ENCODE results near the gene QRICH2.
"Not testable (repeated sequence)": the region's sequence is repeated elsewhere in the genome, so short reads cannot be mapped to it uniquely, and the experiment has no call there.

QRICH2 gene

DNA sequence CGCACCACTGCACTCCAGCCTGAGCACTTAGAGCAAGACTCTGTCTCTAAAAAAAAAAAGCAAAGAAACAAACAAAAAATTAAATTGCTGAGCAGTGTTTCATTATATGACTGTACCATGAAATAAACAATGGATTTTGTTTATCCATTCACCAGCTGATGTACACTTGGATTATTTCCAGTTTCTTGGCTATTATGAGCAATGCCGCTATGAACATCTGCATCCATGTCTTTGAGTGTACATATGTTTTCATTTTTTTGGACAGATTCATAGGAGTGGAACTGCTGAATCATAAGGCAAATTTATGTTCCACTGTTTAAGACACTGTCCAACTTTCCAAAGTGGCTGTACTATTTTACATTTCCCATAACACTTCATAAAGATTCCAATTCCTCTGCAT, 75.7 kb downstream of the QRICH2 start:
- no peak overlapping the region for H3K4me3 ChIP-seq (ENCODE audit: low read depth in 1 of 2, low read length in 1 of 2)
- H3K36me3 ChIP-seq: no peaks in the 10 kb centered on the region
- no peaks in the 10 kb centered on the region for H3K9me3 ChIP-seq
- H3K27me3 ChIP-seq: peaks cover 77% of the 10 kb centered on the region
- TF ChIP-seq, protein P1, sequence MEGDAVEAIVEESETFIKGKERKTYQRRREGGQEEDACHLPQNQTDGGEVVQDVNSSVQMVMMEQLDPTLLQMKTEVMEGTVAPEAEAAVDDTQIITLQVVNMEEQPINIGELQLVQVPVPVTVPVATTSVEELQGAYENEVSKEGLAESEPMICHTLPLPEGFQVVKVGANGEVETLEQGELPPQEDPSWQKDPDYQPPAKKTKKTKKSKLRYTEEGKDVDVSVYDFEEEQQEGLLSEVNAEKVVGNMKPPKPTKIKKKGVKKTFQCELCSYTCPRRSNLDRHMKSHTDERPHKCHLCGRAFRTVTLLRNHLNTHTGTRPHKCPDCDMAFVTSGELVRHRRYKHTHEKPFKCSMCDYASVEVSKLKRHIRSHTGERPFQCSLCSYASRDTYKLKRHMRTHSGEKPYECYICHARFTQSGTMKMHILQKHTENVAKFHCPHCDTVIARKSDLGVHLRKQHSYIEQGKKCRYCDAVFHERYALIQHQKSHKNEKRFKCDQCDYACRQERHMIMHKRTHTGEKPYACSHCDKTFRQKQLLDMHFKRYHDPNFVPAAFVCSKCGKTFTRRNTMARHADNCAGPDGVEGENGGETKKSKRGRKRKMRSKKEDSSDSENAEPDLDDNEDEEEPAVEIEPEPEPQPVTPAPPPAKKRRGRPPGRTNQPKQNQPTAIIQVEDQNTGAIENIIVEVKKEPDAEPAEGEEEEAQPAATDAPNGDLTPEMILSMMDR (IDR thresholded peaks at IDR 0.05): no peak
- H3K27ac ChIP-seq: no peak overlapping the region
- H3K4me1 ChIP-seq (ENCODE audit: control insufficient read depth in 1 of 2, insufficient read depth in 1 of 2, low read depth in 1 of 2, low read length in 1 of 2): peaks cover 0 to 6% of the 10 kb centered on the region in 2 experiments

DNA sequence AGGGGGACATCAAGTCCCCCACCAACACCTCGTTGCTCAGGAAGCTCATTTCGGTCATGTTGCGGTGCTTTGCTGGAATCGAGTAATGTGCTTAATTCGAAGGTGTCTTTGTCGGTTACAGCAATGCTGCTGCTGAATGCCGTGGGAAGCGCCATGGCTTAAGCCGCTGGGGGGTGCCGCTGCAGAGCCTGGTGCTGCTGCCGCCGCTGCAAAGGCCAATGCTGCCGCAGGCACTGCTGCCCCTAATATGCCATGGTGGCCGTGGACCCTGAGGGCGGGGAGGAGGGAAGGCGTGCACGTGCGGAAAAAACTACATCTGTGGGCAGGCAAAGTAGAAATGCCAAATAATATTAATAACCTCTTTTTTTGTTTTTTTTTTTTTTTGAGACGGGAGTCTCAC, 81.3 kb downstream of the QRICH2 start:
- H3K36me3 ChIP-seq; H3K4me3 ChIP-seq (ENCODE audit: low read depth in 1 of 2, low read length in 1 of 2); H3K9me3 ChIP-seq; H3K27ac ChIP-seq; H3K4me1 ChIP-seq (ENCODE audit: control insufficient read depth in 1 of 2, insufficient read depth in 1 of 2, low read depth in 1 of 2, low read length in 1 of 2): not testable (repeated sequence)
- H3K27me3 ChIP-seq: peaks cover 31% of the 10 kb centered on the region

DNA sequence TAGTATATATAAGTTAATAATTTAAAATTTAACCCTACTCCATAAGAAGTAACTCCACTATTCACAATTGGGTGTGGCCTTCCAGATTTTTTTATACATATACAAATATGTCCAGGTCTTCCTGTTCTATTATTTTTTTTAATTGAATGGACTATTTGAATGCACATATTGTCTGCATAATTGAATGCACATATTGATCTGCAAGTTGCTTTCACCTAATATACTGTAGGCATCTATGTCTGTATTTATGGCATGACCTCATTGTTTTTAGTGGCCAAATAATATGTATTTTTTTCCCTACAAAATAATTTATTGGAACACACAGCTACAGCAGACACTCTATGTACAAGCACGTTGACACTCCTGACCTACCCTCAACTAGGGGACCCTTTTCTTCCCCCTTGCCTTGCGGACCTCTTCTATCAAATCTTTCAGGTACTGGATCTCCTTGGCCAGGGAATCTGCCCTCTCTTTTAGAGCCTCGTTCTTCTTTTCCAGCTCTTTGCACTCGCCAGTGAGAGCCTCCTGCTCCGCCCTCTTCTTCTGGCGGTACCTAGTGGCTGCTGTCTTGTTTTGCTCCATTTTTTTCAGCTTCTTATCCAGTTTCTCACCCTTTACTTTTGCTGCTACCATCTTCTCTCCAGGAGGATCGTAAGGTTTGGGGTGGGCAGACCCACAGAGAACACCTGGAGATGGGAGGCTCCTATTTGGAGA, 82.5 kb downstream of the QRICH2 start:
- not testable (repeated sequence) for H3K9me3 ChIP-seq; H3K4me1 ChIP-seq (ENCODE audit: control insufficient read depth in 1 of 2, insufficient read depth in 1 of 2, low read depth in 1 of 2, low read length in 1 of 2); H3K36me3 ChIP-seq; H3K4me3 ChIP-seq (ENCODE audit: low read depth in 1 of 2, low read length in 1 of 2); H3K27ac ChIP-seq
- H3K27me3 ChIP-seq: peaks cover 23% of the 10 kb centered on the region
